SK-N-SH (cell line): ENCODE measurements around the gene EFHC1. TPM values are rescaled to one million over a fixed set of nuclear protein-coding genes. Genes with fewer than 3 reads are reported as not detected.
"Not testable (repeated sequence)": the region's sequence is repeated elsewhere in the genome, so short reads cannot be mapped to it uniquely, and the experiment has no call there.

Experiments
- CTCF ChIA-PET: fragments of 300-600, 350-600 bp; formaldehyde crosslinking; extraction: SDS; loops from one replicate; lab custom pipeline; 2021; lab: Yijun Ruan, JAX
- POLR2A ChIA-PET: fragments of 350-600 bp; sonication (Branson Sonifier 250); formaldehyde crosslinking; extraction: SDS; loops from one replicate; lab custom pipeline; 2020; ENCODE audit warnings: antibody characterized with exemption, inconsistent platforms; lab: Yijun Ruan, JAX
- DNase-seq: peaks from one replicate; pipeline ENCODE4 v3.0.0; 2012
- H2AFZ ChIP-seq: fragments of 200-600 bp; sonication (generic); 2 replicates; pipeline ENCODE4 v1.8.1; 2016; ENCODE audit warnings: antibody characterized with exemption, mild to moderate bottlenecking, low read depth
- H3F3A ChIP-seq: fragments of 200-600 bp; sonication (generic); replicated peaks from 2 replicates; pipeline ENCODE3; 2016; ENCODE audit warnings: antibody characterized with exemption, mild to moderate bottlenecking; ENCODE audit not compliant: insufficient read depth
- H3K27ac ChIP-seq, 2 experiments: fragments of 200-500 bp in 1 of 2; fragments of 200-600 bp in 1 of 2; sonication (Bioruptor generic) in 1 of 2; sonication (generic), shearing (Covaris generic) in 1 of 2; 2 replicates each; pipeline versions ENCODE4 v1.5.1 to v1.6.1; 2014 to 2016; ENCODE audit warnings: low read depth in 2 of 2, inconsistent platforms in 1 of 2, low read length in 1 of 2, mild to moderate bottlenecking in 1 of 2, mixed read lengths in 1 of 2
- H3K27me3 ChIP-seq: fragments of 200-600 bp; sonication (generic), shearing (Covaris generic); 2 replicates; pipeline ENCODE4 v1.6.1; 2016; ENCODE audit warnings: mixed run types; ENCODE audit not compliant: insufficient read depth
- H3K36me3 ChIP-seq, 2 experiments: fragments of 200-500 bp in 1 of 2; fragments of 200-600 bp in 1 of 2; sonication (Bioruptor generic) in 1 of 2; sonication (generic) in 1 of 2; replicated peaks in 1 of 2; 2 replicates each; pipeline versions ENCODE3 to v1.5.1; 2014 to 2016; ENCODE audit warnings: low read length in 1 of 2, mild to moderate bottlenecking in 1 of 2; ENCODE audit not compliant: insufficient read depth in 2 of 2, control insufficient read depth in 1 of 2
- H3K4me1 ChIP-seq, 2 experiments: fragments of 200-500 bp in 1 of 2; fragments of 200-600 bp in 1 of 2; sonication (Bioruptor generic) in 1 of 2; sonication (generic), shearing (Covaris generic) in 1 of 2; 2 replicates each; pipeline versions ENCODE4 v1.5.1 to v1.6.1; 2014 to 2016; ENCODE audit warnings: low read depth in 1 of 2, low read length in 1 of 2, mixed run types in 1 of 2; ENCODE audit not compliant: insufficient read depth in 2 of 2, control insufficient read depth in 1 of 2
- H3K4me2 ChIP-seq: fragments of 200-600 bp; sonication (generic), shearing (Covaris generic); 2 replicates; pipeline ENCODE4 v1.6.1; 2017; ENCODE audit warnings: mixed run types
- H3K4me3 ChIP-seq, 2 experiments: fragments of 200-500 bp in 1 of 2; fragments of 200-600 bp in 1 of 2; sonication (Bioruptor generic) in 1 of 2; sonication (generic), shearing (Covaris generic) in 1 of 2; 2 replicates each; pipeline versions ENCODE4 v1.5.1 to v1.8.1; 2014 to 2016; ENCODE audit warnings: low read depth in 2 of 2, inconsistent platforms in 1 of 2, low read length in 1 of 2, mild to moderate bottlenecking in 1 of 2, mixed read lengths in 1 of 2, moderate library complexity in 1 of 2
- H3K79me2 ChIP-seq: fragments of 200-600 bp; sonication (generic); 2 replicates; pipeline ENCODE4 v1.8.1; 2017; ENCODE audit warnings: mild to moderate bottlenecking; ENCODE audit not compliant: insufficient read depth
- H3K9ac ChIP-seq: fragments of 200-600 bp; sonication (generic); 2 replicates; pipeline ENCODE4 v1.6.1; 2017; ENCODE audit warnings: mixed run types
- H3K9me2 ChIP-seq: fragments of 200-600 bp; sonication (generic); 2 replicates; pipeline ENCODE4 v1.6.1; 2017; ENCODE audit warnings: mixed run types
- H3K9me3 ChIP-seq: fragments of 200-600 bp; sonication (generic); 2 replicates; pipeline ENCODE4 v1.6.1; 2017; ENCODE audit warnings: mixed run types, mild to moderate bottlenecking, moderate library complexity
- H4K20me1 ChIP-seq: fragments of 200-600 bp; sonication (generic); 2 replicates; pipeline ENCODE4 v1.6.1; 2017; ENCODE audit warnings: mild to moderate bottlenecking, mixed run types; ENCODE audit not compliant: insufficient read depth
- CHD2 ChIP-seq: fragments of 150-350 bp; IDR thresholded peaks from 2 replicates; pipeline ENCODE4 v1.6.1; 2018; ENCODE audit warnings: low read length; ENCODE audit not compliant: partially characterized antibody
- EP300 ChIP-seq, 2 experiments: IDR thresholded peaks; 2 replicates each; pipeline versions ENCODE4 v1.4.0 to v1.6.1; 2012; ENCODE audit warnings: borderline replicate concordance in 1 of 2, low read depth in 1 of 2, low read length in 1 of 2
- EZH2phosphoT487 ChIP-seq: fragments of 200-600 bp; sonication (generic); IDR thresholded peaks from 2 replicates; pipeline ENCODE4 v1.6.1; 2017; ENCODE audit warnings: low read depth, mixed run types, mild to moderate bottlenecking, antibody characterized with exemption, moderate library complexity, borderline replicate concordance
- FOSL2 ChIP-seq: IDR thresholded peaks from 2 replicates; pipeline ENCODE4 v1.4.0; 2012; ENCODE audit warnings: low read depth, mild to moderate bottlenecking, moderate library complexity, borderline replicate concordance
- FOXJ3 ChIP-seq: sonication (generic); formaldehyde crosslinking; IDR thresholded peaks from 2 replicates; pipeline ENCODE4 v1.5.1; 2020; ENCODE audit warnings: mild to moderate bottlenecking, missing genetic modification reagents
- JUND ChIP-seq: IDR thresholded peaks from 2 replicates; pipeline ENCODE4 v1.4.0; 2012
- SMC3 ChIP-seq: IDR thresholded peaks from 2 replicates; pipeline ENCODE4 v1.6.1; 2012; ENCODE audit warnings: low read depth, low read length, improper control_type of control experiment
- TAF1 ChIP-seq: IDR thresholded peaks from 2 replicates; pipeline ENCODE4 v1.6.1; 2012; ENCODE audit warnings: low read depth, mild to moderate bottlenecking, low read length, moderate library complexity, borderline replicate concordance
- WGBS: methylation state at CpG from one replicate; pipeline ENCODE4 v1.1.6; 2017; ENCODE audit warnings: low lambda C conversion rate; 5-methylcytosine and 5-hydroxymethylcytosine counted together
- polyA plus RNA-seq, 3 experiments: library from polyadenylated mRNA; depleted of rRNA; stranded (reverse); fragments of >200 nt; gene quantifications; 2 replicates each; pipeline ENCODE4 v1.2.3, GENCODE V29; 2012
- TF ChIP-seq, protein P1 (sequence below): fragments of 200-600 bp; sonication (generic); IDR thresholded peaks from 2 replicates; pipeline ENCODE4 v1.6.1; 2017; ENCODE audit warnings: antibody characterized with exemption, mild to moderate bottlenecking, moderate library complexity

Gene EFHC1
- polyA plus RNA-seq, 1 of the 3 experiments (the other 2 are of a cell fraction) = 39.4 TPM

DNA sequence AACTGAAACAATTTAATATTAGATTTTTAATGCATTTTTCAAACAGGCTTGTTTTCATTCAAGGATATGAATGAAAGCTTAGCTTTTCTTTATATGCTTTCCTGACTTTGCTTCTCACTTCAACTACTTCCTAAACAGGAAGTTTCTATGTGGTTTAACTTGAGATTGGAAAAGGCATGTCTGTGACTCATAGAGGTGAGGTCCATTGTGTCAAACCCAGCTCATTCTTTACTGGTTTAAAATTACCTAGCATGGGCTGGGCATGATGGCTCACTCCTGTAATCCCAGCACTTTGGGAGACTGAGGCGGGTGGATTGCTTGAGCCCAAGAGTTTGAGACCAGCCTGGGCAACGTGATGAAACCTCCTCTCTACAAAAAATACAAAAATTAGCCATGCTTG is 34.4 kb downstream of the EFHC1 start:
- Histone ChIP-seq H3K27ac (no peak overlapping the region), H4K20me1 (no peaks in the 10 kb centered on the region), H3K9me2 (no peaks in the 10 kb centered on the region), H3K9ac (no peak overlapping the region), H3K4me2 (no peak overlapping the region), H3K4me3 (no peak overlapping the region), H3K4me1 (no peaks in the 10 kb centered on the region; a peak in 1 of 4 replicates), H2AFZ (no peak overlapping the region), H3K9me3 (no peaks in the 10 kb centered on the region), H3K79me2 (no peaks in the 10 kb centered on the region), H3K27me3 (no peaks in the 10 kb centered on the region), H3K36me3 (peaks cover 5 to 15% of the 10 kb centered on the region in 2 experiments), H3F3A (no peaks in the 10 kb centered on the region)
- TF ChIP-seq CHD2 (no peak), SMC3 (no peak), FOSL2 (no peak; the same call in 1 of the 2 replicates)
- TF ChIP-seq, protein P1, sequence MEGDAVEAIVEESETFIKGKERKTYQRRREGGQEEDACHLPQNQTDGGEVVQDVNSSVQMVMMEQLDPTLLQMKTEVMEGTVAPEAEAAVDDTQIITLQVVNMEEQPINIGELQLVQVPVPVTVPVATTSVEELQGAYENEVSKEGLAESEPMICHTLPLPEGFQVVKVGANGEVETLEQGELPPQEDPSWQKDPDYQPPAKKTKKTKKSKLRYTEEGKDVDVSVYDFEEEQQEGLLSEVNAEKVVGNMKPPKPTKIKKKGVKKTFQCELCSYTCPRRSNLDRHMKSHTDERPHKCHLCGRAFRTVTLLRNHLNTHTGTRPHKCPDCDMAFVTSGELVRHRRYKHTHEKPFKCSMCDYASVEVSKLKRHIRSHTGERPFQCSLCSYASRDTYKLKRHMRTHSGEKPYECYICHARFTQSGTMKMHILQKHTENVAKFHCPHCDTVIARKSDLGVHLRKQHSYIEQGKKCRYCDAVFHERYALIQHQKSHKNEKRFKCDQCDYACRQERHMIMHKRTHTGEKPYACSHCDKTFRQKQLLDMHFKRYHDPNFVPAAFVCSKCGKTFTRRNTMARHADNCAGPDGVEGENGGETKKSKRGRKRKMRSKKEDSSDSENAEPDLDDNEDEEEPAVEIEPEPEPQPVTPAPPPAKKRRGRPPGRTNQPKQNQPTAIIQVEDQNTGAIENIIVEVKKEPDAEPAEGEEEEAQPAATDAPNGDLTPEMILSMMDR = no peak
- WGBS = no CpG with 5 or more reads among the region's 2 CpGs
- ChIA-PET CTCF (interaction anchor here (0.6 to 1.2 kb wide), 4 partner anchors 10 to 136 kb away, joined by 3 to 4 read pairs (median 4); no protein-coding TSS in a partner anchor), POLR2A (no interaction called here)
- no peak for DNase-seq

DNA sequence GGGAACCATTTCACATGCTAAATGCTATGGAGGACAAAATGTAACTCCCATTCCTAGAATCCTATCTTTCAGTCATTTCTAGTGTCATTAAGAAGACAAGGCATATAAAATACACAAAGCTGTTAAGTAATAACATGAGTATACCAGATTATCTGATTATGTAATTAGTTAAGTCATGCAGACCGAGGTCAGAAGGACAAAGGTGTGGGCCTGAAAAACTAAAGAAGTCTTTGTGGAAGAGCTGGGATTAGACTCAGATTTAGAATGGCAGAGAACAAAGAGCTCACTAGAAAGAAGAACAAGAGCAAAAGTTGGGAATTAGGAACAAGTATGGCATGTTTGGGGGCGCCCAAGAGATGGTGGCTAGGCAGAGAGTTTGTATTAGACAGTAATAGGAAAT is 37.0 kb downstream of the EFHC1 start:
- Histone ChIP-seq H3K27ac (no peak overlapping the region), H3K4me3 (no peak overlapping the region), H3F3A (no peaks in the 10 kb centered on the region), H3K9me3 (no peaks in the 10 kb centered on the region), H3K4me1 (no peaks in the 10 kb centered on the region; a peak in 1 of 4 replicates), H2AFZ (no peak overlapping the region), H3K4me2 (no peak overlapping the region), H3K27me3 (no peaks in the 10 kb centered on the region), H3K9ac (no peak overlapping the region), H4K20me1 (no peaks in the 10 kb centered on the region), H3K36me3 (peaks cover 5 to 14% of the 10 kb centered on the region in 2 experiments), H3K9me2 (no peaks in the 10 kb centered on the region), H3K79me2 (no peaks in the 10 kb centered on the region)
- ChIA-PET POLR2A (no interaction called here), CTCF (no interaction called here)
- TF ChIP-seq EZH2phosphoT487 (no peak), FOXJ3 (CRISPR knock-in tag) (no peak), EP300 (IDR thresholded peaks at IDR 0.05; ENCODE audit: borderline replicate concordance in 1 of 2, low read depth in 1 of 2, low read length in 1 of 2) (no peak), TAF1 (no peak), JUND (no peak), SMC3 (no peak)
- 95% methylated on average over 2 of the region's 2 CpGs for WGBS
- no peak for DNase-seq

DNA sequence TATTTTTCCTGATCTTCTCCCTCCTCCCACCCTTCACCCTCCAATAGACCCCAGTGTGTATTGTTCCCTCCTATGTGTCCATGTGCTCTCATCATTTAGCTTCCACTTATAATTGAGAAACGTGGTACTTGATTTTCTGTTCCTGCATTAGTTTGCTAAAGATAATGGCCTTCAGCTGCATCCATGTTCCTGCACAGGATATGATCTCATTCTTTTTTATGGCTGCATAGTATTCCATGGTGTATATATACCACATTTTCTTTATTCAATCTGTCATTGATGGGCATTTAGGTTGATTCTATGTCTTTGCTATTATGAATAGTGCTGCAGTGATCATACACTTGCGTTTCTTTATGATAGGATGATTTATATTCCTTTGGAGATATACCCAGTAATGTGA is 41.1 kb downstream of the EFHC1 start:
- WGBS = 83% methylated on average over 2 of the region's 2 CpGs
- POLR2A ChIA-PET, H2AFZ ChIP-seq, DNase-seq, H3K4me1 ChIP-seq, H3F3A ChIP-seq, H3K9ac ChIP-seq, H3K27me3 ChIP-seq, H3K9me3 ChIP-seq, H3K4me2 ChIP-seq, H4K20me1 ChIP-seq, H3K27ac ChIP-seq, H3K4me3 ChIP-seq, H3K9me2 ChIP-seq, H3K36me3 ChIP-seq, H3K79me2 ChIP-seq: not testable (repeated sequence)
- CTCF ChIA-PET = interaction anchor here (1.0 kb wide), 1 partner anchor 44 kb away, joined by 3 read pairs; no protein-coding TSS in a partner anchor
